Neural progenitor cell (in vitro differentiated cells): ENCODE measurements around the gene CDH23. TPM values are rescaled to one million over a fixed set of nuclear protein-coding genes. Genes with fewer than 3 reads are reported as not detected.

Source experiments
- DNase-seq: peaks from one replicate; pipeline ENCODE4 v3.0.0-alpha.2; 2016; ENCODE audit warnings: low spot score
- H2AFZ ChIP-seq: fragments of 200-600 bp; sonication (generic); replicated peaks from 2 replicates; pipeline ENCODE4 v1.6.1; 2016; ENCODE audit warnings: antibody characterized with exemption
- H3F3A ChIP-seq: fragments of 200-600 bp; sonication (generic); 2 replicates; pipeline ENCODE4 v1.6.1; 2016; ENCODE audit warnings: antibody characterized with exemption, low read depth
- H3K27ac ChIP-seq: fragments of 200-600 bp; sonication (generic); 2 replicates; pipeline ENCODE4 v1.5.1; 2016; ENCODE audit warnings: mild to moderate bottlenecking
- H3K27me3 ChIP-seq: fragments of 200-600 bp; sonication (generic); 2 replicates; pipeline ENCODE4 v1.6.1; 2016; ENCODE audit warnings: mild to moderate bottlenecking, moderate library complexity
- H3K36me3 ChIP-seq: fragments of 200-600 bp; sonication (generic); 2 replicates; pipeline ENCODE4 v1.5.1; 2016
- H3K4me1 ChIP-seq: fragments of 200-600 bp; sonication (generic); 2 replicates; pipeline ENCODE4 v1.6.1; 2016; ENCODE audit warnings: mixed run types
- H3K4me2 ChIP-seq: fragments of 200-600 bp; sonication (generic); 2 replicates; pipeline ENCODE4 v1.6.1; 2016
- H3K4me3 ChIP-seq: fragments of 200-600 bp; sonication (generic); 2 replicates; pipeline ENCODE4 v1.5.1; 2016
- H3K79me2 ChIP-seq: fragments of 200-600 bp; sonication (generic); 2 replicates; pipeline ENCODE4 v1.6.1; 2016; ENCODE audit warnings: low read depth
- H3K9ac ChIP-seq: fragments of 200-600 bp; sonication (generic); 2 replicates; pipeline ENCODE4 v1.6.1; 2016
- H3K9me3 ChIP-seq: fragments of 200-600 bp; sonication (generic); 2 replicates; pipeline ENCODE4 v1.5.1; 2016; ENCODE audit warnings: low read depth
- H4K20me1 ChIP-seq: fragments of 200-600 bp; sonication (generic); 2 replicates; pipeline ENCODE4 v1.6.1; 2016; ENCODE audit warnings: low read depth
- H3K27ac Mint-ChIP-seq: 3 replicates; pipeline ENCODE4 v1.8.0; 2021; ENCODE audit warnings: mixed read lengths
- H3K27me3 Mint-ChIP-seq: 2 replicates; pipeline ENCODE4 v1.8.0; 2022; ENCODE audit warnings: low read depth, mild to moderate bottlenecking, inconsistent platforms, moderate library complexity, mixed read lengths; ENCODE audit not compliant: insufficient read depth
- H3K36me3 Mint-ChIP-seq: 3 replicates; pipeline ENCODE4 v1.8.0; 2021; ENCODE audit warnings: mixed read lengths
- H3K4me1 Mint-ChIP-seq: 3 replicates; pipeline ENCODE4 v1.8.0; 2021; ENCODE audit warnings: mixed read lengths
- H3K4me3 Mint-ChIP-seq: 3 replicates; pipeline ENCODE4 v1.8.0; 2021; ENCODE audit warnings: mild to moderate bottlenecking, moderate library complexity, mixed read lengths
- H3K9me3 Mint-ChIP-seq: 3 replicates; pipeline ENCODE4 v1.8.0; 2020; ENCODE audit warnings: mixed read lengths
- EZH2 ChIP-seq: fragments of 200-600 bp; sonication (generic); IDR thresholded peaks from 2 replicates; pipeline ENCODE4 v1.6.1; 2017; ENCODE audit warnings: antibody characterized with exemption, mild to moderate bottlenecking, moderate library complexity
- EZH2phosphoT487 ChIP-seq: fragments of 200-600 bp; sonication (generic); IDR thresholded peaks from 2 replicates; pipeline ENCODE4 v1.6.1; 2017; ENCODE audit warnings: antibody characterized with exemption
- total RNA-seq: library from RNA; depleted of rRNA; stranded (reverse); fragments of >200 nt; gene quantifications from 2 replicates; pipeline ENCODE4 v1.2.3, GENCODE V29; 2015; ENCODE audit warnings: low replicate concordance
- TF ChIP-seq, protein P1 (sequence below): fragments of 200-600 bp; sonication (generic); IDR thresholded peaks from 2 replicates; pipeline ENCODE4 v1.5.1; 2017; ENCODE audit warnings: antibody characterized with exemption, mild to moderate bottlenecking

CDH23 gene
- total RNA-seq, 1 donor from 2014 or later, result 5.9 TPM

DNA sequence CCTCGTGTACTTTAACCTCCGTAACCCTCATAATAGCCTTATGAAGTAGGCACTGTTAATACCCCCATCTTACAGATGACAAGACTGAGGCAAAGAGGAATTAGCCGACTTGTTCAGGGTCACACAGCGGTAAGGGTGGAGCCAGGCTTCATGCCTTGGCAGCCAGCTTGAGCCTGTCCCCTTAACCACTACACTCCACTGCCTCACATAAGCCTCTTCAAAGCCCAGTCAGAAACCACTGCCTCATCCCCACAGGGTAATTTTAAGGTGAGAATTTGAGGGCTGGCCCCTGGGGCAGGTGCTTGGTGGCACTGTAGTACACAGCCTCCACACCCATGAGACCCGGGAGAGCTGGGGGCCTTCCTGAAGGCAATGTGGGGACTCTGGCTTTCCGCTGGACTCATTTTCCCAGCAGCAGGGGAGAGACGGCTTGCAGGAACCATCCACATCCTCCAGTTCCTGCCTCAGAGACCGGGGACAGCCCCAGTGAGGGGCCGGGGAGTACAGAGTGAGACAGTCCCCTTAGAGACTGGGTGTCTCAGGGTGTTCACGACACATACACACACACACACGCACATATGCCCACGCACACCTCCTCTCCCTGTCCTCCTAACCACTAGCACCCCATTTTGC, 330.5 kb downstream of the CDH23 start:
- Histone ChIP-seq H3K36me3 (no peaks in the 10 kb centered on the region), H3K4me3 (no peak overlapping the region), H3F3A (no peaks in the 10 kb centered on the region), H4K20me1 (no peaks in the 10 kb centered on the region), H2AFZ (no peak overlapping the region), H3K4me1 (peaks cover 9% of the 10 kb centered on the region), H3K9me3 (no peaks in the 10 kb centered on the region), H3K79me2 (no peaks in the 10 kb centered on the region), H3K4me2 (no peak overlapping the region), H3K27ac (no peak overlapping the region), H3K9ac (no peak overlapping the region), H3K27me3 (no peaks in the 10 kb centered on the region)
- peaks cover 34% of the 10 kb centered on the region for H3K4me1 Mint-ChIP-seq
- DNase-seq, result no peak
- H3K9me3 Mint-ChIP-seq, result no peaks in the 10 kb centered on the region
- TF ChIP-seq EZH2 (no peak), EZH2phosphoT487 (no peak)
- TF ChIP-seq, protein P1, sequence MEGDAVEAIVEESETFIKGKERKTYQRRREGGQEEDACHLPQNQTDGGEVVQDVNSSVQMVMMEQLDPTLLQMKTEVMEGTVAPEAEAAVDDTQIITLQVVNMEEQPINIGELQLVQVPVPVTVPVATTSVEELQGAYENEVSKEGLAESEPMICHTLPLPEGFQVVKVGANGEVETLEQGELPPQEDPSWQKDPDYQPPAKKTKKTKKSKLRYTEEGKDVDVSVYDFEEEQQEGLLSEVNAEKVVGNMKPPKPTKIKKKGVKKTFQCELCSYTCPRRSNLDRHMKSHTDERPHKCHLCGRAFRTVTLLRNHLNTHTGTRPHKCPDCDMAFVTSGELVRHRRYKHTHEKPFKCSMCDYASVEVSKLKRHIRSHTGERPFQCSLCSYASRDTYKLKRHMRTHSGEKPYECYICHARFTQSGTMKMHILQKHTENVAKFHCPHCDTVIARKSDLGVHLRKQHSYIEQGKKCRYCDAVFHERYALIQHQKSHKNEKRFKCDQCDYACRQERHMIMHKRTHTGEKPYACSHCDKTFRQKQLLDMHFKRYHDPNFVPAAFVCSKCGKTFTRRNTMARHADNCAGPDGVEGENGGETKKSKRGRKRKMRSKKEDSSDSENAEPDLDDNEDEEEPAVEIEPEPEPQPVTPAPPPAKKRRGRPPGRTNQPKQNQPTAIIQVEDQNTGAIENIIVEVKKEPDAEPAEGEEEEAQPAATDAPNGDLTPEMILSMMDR, result no peak
- H3K4me3 Mint-ChIP-seq, result no peak overlapping the region
- H3K27ac Mint-ChIP-seq, result no peak overlapping the region
- H3K27me3 Mint-ChIP-seq, result peaks cover 7% of the 10 kb centered on the region
- no peaks in the 10 kb centered on the region for H3K36me3 Mint-ChIP-seq

DNA sequence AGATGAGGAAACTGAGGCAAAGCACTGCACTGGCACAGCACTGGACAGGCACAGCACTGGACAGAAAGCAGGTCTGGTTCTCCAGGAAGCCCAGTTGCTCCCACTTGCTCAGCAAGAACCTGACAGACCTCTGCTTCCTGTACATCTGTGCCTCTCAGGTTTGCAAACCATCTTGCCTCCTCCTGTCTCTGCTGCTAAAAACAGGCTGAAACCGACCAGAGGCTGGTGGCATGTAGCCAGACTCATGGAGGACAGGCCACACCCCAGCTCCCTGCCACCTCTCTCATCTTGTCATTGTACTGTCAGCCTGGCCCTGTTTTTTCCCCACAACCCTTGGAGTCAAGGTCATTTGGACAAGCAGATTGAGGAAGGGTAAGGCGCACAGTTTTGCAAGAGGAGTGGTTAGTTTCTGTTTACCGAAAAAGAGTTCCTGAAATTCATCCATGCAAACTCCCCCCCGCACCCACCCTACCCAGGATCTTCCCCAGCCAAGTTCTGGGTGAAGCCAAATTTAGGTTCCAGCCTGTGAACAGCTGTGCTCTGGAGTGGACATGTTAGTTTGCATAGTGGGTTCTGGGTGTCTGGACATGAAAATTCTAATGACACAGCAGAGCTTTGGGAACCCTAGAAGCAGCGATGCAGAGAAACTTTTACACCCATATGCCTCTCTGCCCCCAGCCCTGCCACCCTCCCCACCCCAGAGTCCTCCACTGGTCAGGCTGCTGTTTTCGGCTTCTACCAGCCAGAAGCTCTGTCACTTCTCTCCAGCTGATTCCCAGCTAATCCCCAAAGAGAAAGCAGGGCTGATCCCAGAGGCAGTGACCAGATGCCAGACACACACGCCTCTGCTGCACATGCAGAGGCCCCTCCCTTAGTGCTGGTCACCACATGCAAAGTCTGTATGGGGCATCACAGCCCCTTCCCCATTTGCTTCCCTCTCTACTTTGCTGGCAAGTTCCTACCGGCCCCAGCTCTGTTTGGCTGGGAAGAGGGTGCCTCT, 331.3 kb downstream of the CDH23 start:
- H3K4me1 Mint-ChIP-seq, result peaks cover 36% of the 10 kb centered on the region
- Histone ChIP-seq H3K4me1 (peaks cover 9% of the 10 kb centered on the region), H3K9me3 (no peaks in the 10 kb centered on the region), H2AFZ (no peak overlapping the region), H4K20me1 (no peaks in the 10 kb centered on the region), H3K27ac (no peak overlapping the region), H3K36me3 (no peaks in the 10 kb centered on the region), H3K79me2 (no peaks in the 10 kb centered on the region), H3K27me3 (no peaks in the 10 kb centered on the region), H3K4me3 (no peak overlapping the region), H3K9ac (no peak overlapping the region), H3F3A (no peaks in the 10 kb centered on the region), H3K4me2 (peak overlapping the region; percentile 34)
- no peaks in the 10 kb centered on the region for H3K36me3 Mint-ChIP-seq
- no peak overlapping the region for H3K27ac Mint-ChIP-seq
- peaks cover 2% of the 10 kb centered on the region for H3K9me3 Mint-ChIP-seq
- no peak overlapping the region for H3K4me3 Mint-ChIP-seq
- TF ChIP-seq EZH2phosphoT487 (no peak), EZH2 (no peak)
- TF ChIP-seq, protein P1, result no peak
- peaks cover 7% of the 10 kb centered on the region for H3K27me3 Mint-ChIP-seq
- peak; percentile 64 for DNase-seq

DNA sequence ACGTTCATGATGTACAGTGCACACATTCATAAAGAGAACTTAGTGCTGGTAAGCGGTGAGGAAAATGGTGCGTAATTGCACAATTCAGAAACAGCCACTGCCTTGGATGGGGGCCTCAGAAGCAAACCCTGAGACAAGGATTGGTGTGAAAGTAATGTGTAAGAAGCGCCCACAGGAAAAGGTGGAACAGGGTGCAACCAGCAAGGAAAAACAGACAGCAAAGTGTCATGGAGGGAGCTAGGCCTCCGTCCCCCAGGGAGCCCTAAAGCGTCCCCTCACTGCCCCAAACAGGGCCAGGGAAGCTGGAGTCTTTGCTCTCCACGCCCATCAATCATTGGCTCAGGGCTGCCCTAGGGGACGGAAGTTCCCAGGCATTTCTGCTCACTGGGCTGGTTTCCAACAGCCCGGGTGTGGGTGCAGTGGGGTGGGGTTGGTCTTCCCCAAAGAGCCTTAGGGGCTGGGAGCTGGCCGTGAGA, 332.5 kb downstream of the CDH23 start:
- Mint-ChIP-seq H3K4me3 (no peak overlapping the region), H3K9me3 (peaks cover 2% of the 10 kb centered on the region), H3K4me1 (peaks cover 36% of the 10 kb centered on the region), H3K36me3 (no peaks in the 10 kb centered on the region), H3K27me3 (peaks cover 11% of the 10 kb centered on the region), H3K27ac (no peak overlapping the region)
- H4K20me1 ChIP-seq, result no peaks in the 10 kb centered on the region
- no peak overlapping the region for H3K4me2 ChIP-seq
- peaks cover 9% of the 10 kb centered on the region for H3K4me1 ChIP-seq
- H2AFZ ChIP-seq, result no peak overlapping the region
- no peaks in the 10 kb centered on the region for H3K9me3 ChIP-seq
- H3K79me2 ChIP-seq, result no peaks in the 10 kb centered on the region
- no peak for DNase-seq
- no peaks in the 10 kb centered on the region for H3F3A ChIP-seq
- H3K27me3 ChIP-seq, result no peaks in the 10 kb centered on the region
- no peak for TF ChIP-seq EZH2
- TF ChIP-seq, protein P1, result no peak
- TF ChIP-seq EZH2phosphoT487, result no peak
- H3K9ac ChIP-seq, result no peak overlapping the region
- no peaks in the 10 kb centered on the region for H3K36me3 ChIP-seq
- H3K27ac ChIP-seq, result no peak overlapping the region
- H3K4me3 ChIP-seq, result no peak overlapping the region
